Endothelial cell of umbilical vein (primary cell): ENCODE measurements around the gene SLC9A3. TPM values are rescaled to one million over a fixed set of nuclear protein-coding genes. Genes with fewer than 3 reads are reported as not detected.

ENCODE experiments used
- BruUV-seq: library from RNA; stranded (reverse); fragments of 400-500 nt; replicated peaks from 2 replicates; lab custom pipeline; 2021; lab: Mats Ljungman, UMichigan
- CTCF ChIA-PET: fragments of 300-600, 350-600 bp; sonication (Branson Sonifier 250); formaldehyde crosslinking; loops from one replicate; lab custom pipeline; 2021; ENCODE audit warnings: antibody characterized with exemption, inconsistent platforms; lab: Charles Lee
- POLR2A ChIA-PET: fragments of 300-600, 350-600 bp; sonication (Branson Sonifier 250); formaldehyde crosslinking; loops from one replicate; lab custom pipeline; 2021; ENCODE audit warnings: antibody characterized with exemption, inconsistent platforms; lab: Charles Lee
- DNase-seq: peaks from one replicate; pipeline ENCODE4 v3.0.0-alpha.2; 2011; ENCODE audit warnings: low read depth, low spot score
- FAIRE-seq: peaks from 2 replicates; lab custom pipeline; 2011; peaks lifted over from hg19 to GRCh38; lab: Jason Lieb, UNC
- H2AFZ ChIP-seq: 2 replicates; pipeline ENCODE4 v1.6.0; 2012; ENCODE audit warnings: low read depth, low read length, control low read depth, inconsistent platforms
- H3K27ac ChIP-seq: 2 replicates; pipeline ENCODE4 v1.5.1; 2011; ENCODE audit warnings: low read depth, mild to moderate bottlenecking, control low read depth, low read length, moderate library complexity; ENCODE audit not compliant: insufficient read depth
- H3K27me3 ChIP-seq, 2 experiments: 2 replicates each; pipeline versions ENCODE4 v1.6.0 to v1.6.1; 2011; ENCODE audit warnings: low read length in 2 of 2, mixed read lengths in 1 of 2; ENCODE audit not compliant: control insufficient read depth in 2 of 2, insufficient read depth in 2 of 2
- H3K36me3 ChIP-seq, 2 experiments: 2 replicates in 1 of 2; 3 replicates in 1 of 2; pipeline ENCODE4 v1.5.1; 2011; ENCODE audit warnings: low read length in 2 of 2, mild to moderate bottlenecking in 1 of 2, moderate library complexity in 1 of 2; ENCODE audit not compliant: control insufficient read depth in 2 of 2, insufficient read depth in 2 of 2; ENCODE audit errors: extremely low read depth in 1 of 2
- H3K4me1 ChIP-seq: 3 replicates; pipeline ENCODE4 v1.5.1; 2011; ENCODE audit warnings: mild to moderate bottlenecking, low read length; ENCODE audit not compliant: control insufficient read depth, insufficient read depth; ENCODE audit errors: extremely low read depth
- H3K4me2 ChIP-seq: 2 replicates; pipeline ENCODE4 v1.6.1; 2011; ENCODE audit warnings: low read length, control low read depth, mixed read lengths; ENCODE audit not compliant: insufficient read depth
- H3K4me3 ChIP-seq, 3 experiments: fragments of 200-600 bp in 1 of 3; sonication (generic), shearing (Covaris generic) in 1 of 3; replicated peaks in 1 of 3; 2 replicates each; pipeline ENCODE4 v1.5.1; 2011 to 2016; ENCODE audit warnings: control low read depth in 3 of 3, low read length in 3 of 3, mild to moderate bottlenecking in 2 of 3, inconsistent platforms in 1 of 3, low read depth in 1 of 3, moderate library complexity in 1 of 3; ENCODE audit not compliant: insufficient read depth in 1 of 3
- H3K79me2 ChIP-seq: 2 replicates; pipeline ENCODE4 v1.6.0; 2012; ENCODE audit warnings: low read length, inconsistent platforms; ENCODE audit not compliant: control insufficient read depth, insufficient read depth
- H3K9ac ChIP-seq: replicated peaks from 2 replicates; pipeline ENCODE3; 2011; ENCODE audit warnings: low read length, control low read depth; ENCODE audit not compliant: insufficient read depth; ENCODE audit errors: extremely low read depth
- H3K9me1 ChIP-seq: replicated peaks from 3 replicates; pipeline ENCODE4 v1.6.0; 2011; ENCODE audit warnings: mild to moderate bottlenecking, low read length; ENCODE audit not compliant: control insufficient read depth, insufficient read depth; ENCODE audit errors: extremely low read depth
- H3K9me3 ChIP-seq: replicated peaks from 2 replicates; pipeline ENCODE4 v1.5.1; 2012; ENCODE audit warnings: low read length, inconsistent platforms; ENCODE audit not compliant: control insufficient read depth, insufficient read depth
- H4K20me1 ChIP-seq: replicated peaks from 2 replicates; pipeline ENCODE3; 2011; ENCODE audit warnings: mild to moderate bottlenecking, low read length; ENCODE audit not compliant: control insufficient read depth, insufficient read depth; ENCODE audit errors: extremely low read depth
- EZH2 ChIP-seq: IDR thresholded peaks from 2 replicates; pipeline ENCODE4 v1.6.1; 2012; ENCODE audit warnings: borderline replicate concordance, low read depth, mild to moderate bottlenecking, moderate library complexity, low read length, inconsistent platforms; ENCODE audit not compliant: severe bottlenecking
- FOS ChIP-seq: IDR thresholded peaks from 2 replicates; pipeline ENCODE4 v1.6.1; 2011; ENCODE audit warnings: mild to moderate bottlenecking, low read length, moderate library complexity, borderline replicate concordance; ENCODE audit not compliant: insufficient read depth
- GATA2 ChIP-seq: IDR thresholded peaks from 2 replicates; pipeline ENCODE4 v1.7.0; 2011; ENCODE audit warnings: low read depth, mild to moderate bottlenecking, moderate library complexity, mixed read lengths, low read length; ENCODE audit not compliant: insufficient read length, insufficient read depth
- JUN ChIP-seq: IDR thresholded peaks from 2 replicates; pipeline ENCODE4 v1.6.1; 2011; ENCODE audit warnings: borderline replicate concordance, low read depth; ENCODE audit not compliant: insufficient read length, insufficient read depth
- MYC ChIP-seq: IDR thresholded peaks from one replicate; pipeline ENCODE4 v1.6.1; 2011; ENCODE audit warnings: mild to moderate bottlenecking, low read depth, low read length
- POLR2A ChIP-seq: IDR thresholded peaks from 2 replicates; pipeline ENCODE4 v1.6.1; 2012; ENCODE audit warnings: low read depth, mild to moderate bottlenecking, control low read depth, low read length
- POLR2AphosphoS5 ChIP-seq: IDR thresholded peaks from 2 replicates; pipeline ENCODE4 v1.6.1; 2012; ENCODE audit warnings: low read depth, mild to moderate bottlenecking, control low read depth, low read length, moderate library complexity; ENCODE audit not compliant: insufficient read depth
- dilution Hi-C: fragments of 300-500 bp; cut with MboI; formaldehyde crosslinking; loops from one replicate; pipeline ENCODE4 v1.15.0; 2019; ENCODE audit warnings: low sequenced_read_pairs; ENCODE audit not compliant: extremely low pct_ligation_motif_present
- intact Hi-C: fragments of 100-400 bp; cut with micrococcal nuclease; formaldehyde crosslinking; loops from one replicate; pipeline ENCODE4 v1.10.0; 2022
- polyA plus RNA-seq, 4 experiments: library from polyadenylated mRNA; depleted of rRNA in 3 of 4; stranded (reverse) in 3 of 4; unstranded in 1 of 4; fragments of >200 nt; gene quantifications; 2 replicates each; pipeline versions ENCODE4 v1.2.1 to v1.2.3, GENCODE V29; 2011 to 2012; ENCODE audit warnings: missing spikeins in 1 of 4
- total RNA-seq: library from RNA; stranded (reverse); gene quantifications from 2 replicates; pipeline ENCODE4 v1.2.3, GENCODE V29; 2021
- TF ChIP-seq, protein P1 (sequence below): IDR thresholded peaks from 2 replicates; pipeline ENCODE4 v1.6.1; 2011; ENCODE audit not compliant: insufficient read depth, insufficient read length
- TF ChIP-seq, protein P2 (sequence below), 2 donors: IDR thresholded peaks; 1 replicate in 1 of 2; 2 replicates in 1 of 2; pipeline ENCODE4 v1.5.1; 2011; ENCODE audit warnings: low read length in 2 of 2, mild to moderate bottlenecking in 2 of 2, moderate library complexity in 2 of 2, control low read depth in 1 of 2, inconsistent platforms in 1 of 2, low read depth in 1 of 2; ENCODE audit not compliant: insufficient read depth in 1 of 2; ENCODE audit errors: extremely low read depth in 1 of 2

SLC9A3 gene
- total and polyA plus RNA-seq, 2 donors (not counting 3 experiments of a cell fraction or from before 2014, with no cell fraction given) = 0.79 to 0.82 TPM

DNA sequence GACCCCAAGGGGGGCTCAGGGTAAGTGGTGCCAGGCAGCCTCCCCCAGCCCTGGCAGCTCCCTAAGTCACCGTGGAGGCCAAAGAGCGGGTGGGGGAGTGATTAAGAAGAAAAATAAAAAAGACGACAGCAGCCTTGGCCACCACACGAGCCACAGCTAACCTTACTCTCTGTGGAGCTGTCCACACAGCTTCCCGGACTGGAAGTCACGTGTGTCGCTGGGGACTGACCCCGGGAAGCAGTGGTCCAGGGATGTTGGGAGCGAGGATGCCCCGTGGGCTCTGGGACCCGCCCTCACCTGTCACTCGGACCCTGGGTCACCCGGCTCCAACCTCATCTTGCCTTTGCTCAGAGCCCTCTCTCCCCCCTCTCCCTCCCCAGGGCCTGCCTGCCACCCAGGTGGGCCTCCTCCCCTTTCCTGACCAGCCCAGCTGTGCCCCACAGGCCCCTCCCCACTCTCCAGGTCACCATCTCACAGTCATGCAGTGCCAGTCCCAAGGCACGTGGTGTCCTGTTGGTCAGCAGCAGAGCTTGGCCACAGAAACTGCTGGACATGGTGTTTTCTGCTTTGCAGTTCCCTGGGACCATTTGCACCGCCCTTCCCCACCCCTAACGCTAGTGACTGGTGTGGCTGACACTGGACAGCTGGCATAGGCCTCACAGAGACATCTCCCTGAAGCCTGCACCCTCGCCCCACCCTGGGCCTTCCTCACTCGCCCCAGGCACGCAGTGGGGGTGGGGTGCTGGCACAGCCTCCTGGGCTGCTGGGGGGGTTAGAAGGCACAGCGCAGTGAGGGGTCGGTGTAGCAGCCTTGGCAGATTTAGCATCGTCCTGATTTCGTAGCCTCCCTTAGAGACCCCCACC is 91.1 kb downstream of the SLC9A3 start:
- Histone ChIP-seq H3K9me3 (no peaks in the 10 kb centered on the region), H3K9ac (no peak overlapping the region), H2AFZ (no peak overlapping the region), H3K79me2 (no peaks in the 10 kb centered on the region), H3K36me3 (no peaks in the 10 kb centered on the region), H3K4me2 (no peak overlapping the region), H3K4me3 (no peak overlapping the region), H3K27ac (no peak overlapping the region), H3K27me3 (no peaks in the 10 kb centered on the region), H3K9me1 (no peaks in the 10 kb centered on the region), H4K20me1 (no peaks in the 10 kb centered on the region), H3K4me1 (no peaks in the 10 kb centered on the region)
- intact Hi-C loops (no loop called here), dilution Hi-C loops (no loop called here)
- ChIA-PET CTCF (interaction anchor here (0.6 to 7.1 kb wide), 3 partner anchors 24 to 244 kb away, joined by 4 to 94 read pairs (median 6); no protein-coding TSS in a partner anchor), POLR2A (no interaction called here)
- no TSS peak for BruUV-seq
- TF ChIP-seq, protein P1, sequence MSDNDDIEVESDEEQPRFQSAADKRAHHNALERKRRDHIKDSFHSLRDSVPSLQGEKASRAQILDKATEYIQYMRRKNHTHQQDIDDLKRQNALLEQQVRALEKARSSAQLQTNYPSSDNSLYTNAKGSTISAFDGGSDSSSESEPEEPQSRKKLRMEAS = no peak
- no peak for TF ChIP-seq POLR2A
- TF ChIP-seq POLR2AphosphoS5 = no peak
- TF ChIP-seq JUN = no peak
- TF ChIP-seq EZH2 = no peak
- no peak for TF ChIP-seq GATA2
- TF ChIP-seq FOS = no peak
- no peak for TF ChIP-seq MYC
- TF ChIP-seq, protein P2, sequence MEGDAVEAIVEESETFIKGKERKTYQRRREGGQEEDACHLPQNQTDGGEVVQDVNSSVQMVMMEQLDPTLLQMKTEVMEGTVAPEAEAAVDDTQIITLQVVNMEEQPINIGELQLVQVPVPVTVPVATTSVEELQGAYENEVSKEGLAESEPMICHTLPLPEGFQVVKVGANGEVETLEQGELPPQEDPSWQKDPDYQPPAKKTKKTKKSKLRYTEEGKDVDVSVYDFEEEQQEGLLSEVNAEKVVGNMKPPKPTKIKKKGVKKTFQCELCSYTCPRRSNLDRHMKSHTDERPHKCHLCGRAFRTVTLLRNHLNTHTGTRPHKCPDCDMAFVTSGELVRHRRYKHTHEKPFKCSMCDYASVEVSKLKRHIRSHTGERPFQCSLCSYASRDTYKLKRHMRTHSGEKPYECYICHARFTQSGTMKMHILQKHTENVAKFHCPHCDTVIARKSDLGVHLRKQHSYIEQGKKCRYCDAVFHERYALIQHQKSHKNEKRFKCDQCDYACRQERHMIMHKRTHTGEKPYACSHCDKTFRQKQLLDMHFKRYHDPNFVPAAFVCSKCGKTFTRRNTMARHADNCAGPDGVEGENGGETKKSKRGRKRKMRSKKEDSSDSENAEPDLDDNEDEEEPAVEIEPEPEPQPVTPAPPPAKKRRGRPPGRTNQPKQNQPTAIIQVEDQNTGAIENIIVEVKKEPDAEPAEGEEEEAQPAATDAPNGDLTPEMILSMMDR (IDR thresholded peaks at IDR 0.05; ENCODE audit: extremely low read depth in 1 of 2, insufficient read depth in 1 of 2, low read depth in 1 of 2, low read length in 2 of 2) = no peak
- DNase-seq (no peak), FAIRE-seq (no peak)
